ENCODE results near the gene L3MBTL4. TPM values are rescaled to one million over a fixed set of nuclear protein-coding genes. Genes with fewer than 3 reads are reported as not detected.

Gene L3MBTL4
- total RNA-seq, 4 donors from 2014 or later: 11.3 to 16.3 (median 11.8) TPM

- no peak for TF ChIP-seq POLR2A (IDR thresholded peaks at IDR 0.05)
- TF ChIP-seq, protein P1, sequence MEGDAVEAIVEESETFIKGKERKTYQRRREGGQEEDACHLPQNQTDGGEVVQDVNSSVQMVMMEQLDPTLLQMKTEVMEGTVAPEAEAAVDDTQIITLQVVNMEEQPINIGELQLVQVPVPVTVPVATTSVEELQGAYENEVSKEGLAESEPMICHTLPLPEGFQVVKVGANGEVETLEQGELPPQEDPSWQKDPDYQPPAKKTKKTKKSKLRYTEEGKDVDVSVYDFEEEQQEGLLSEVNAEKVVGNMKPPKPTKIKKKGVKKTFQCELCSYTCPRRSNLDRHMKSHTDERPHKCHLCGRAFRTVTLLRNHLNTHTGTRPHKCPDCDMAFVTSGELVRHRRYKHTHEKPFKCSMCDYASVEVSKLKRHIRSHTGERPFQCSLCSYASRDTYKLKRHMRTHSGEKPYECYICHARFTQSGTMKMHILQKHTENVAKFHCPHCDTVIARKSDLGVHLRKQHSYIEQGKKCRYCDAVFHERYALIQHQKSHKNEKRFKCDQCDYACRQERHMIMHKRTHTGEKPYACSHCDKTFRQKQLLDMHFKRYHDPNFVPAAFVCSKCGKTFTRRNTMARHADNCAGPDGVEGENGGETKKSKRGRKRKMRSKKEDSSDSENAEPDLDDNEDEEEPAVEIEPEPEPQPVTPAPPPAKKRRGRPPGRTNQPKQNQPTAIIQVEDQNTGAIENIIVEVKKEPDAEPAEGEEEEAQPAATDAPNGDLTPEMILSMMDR (IDR thresholded peaks at IDR 0.05): no peak
- WGBS, 2 donors: 23 to 26% methylated on average over 2 of the region's 2 CpGs
- DNase-seq (ENCODE audit: low spot score in 2 of 2): peak in 1 of 2 donors; percentile 21
- intact Hi-C loops (cut with DNase I; ENCODE audit: low total_unique reads): no loop called here
- H3K4me3 ChIP-seq (ENCODE audit: low read depth, poor library complexity, severe bottlenecking): no peak overlapping the region
Observed at GRCh38 chr18:6313415-6313814, 101.3 kb downstream of the L3MBTL4 start.

DNA sequence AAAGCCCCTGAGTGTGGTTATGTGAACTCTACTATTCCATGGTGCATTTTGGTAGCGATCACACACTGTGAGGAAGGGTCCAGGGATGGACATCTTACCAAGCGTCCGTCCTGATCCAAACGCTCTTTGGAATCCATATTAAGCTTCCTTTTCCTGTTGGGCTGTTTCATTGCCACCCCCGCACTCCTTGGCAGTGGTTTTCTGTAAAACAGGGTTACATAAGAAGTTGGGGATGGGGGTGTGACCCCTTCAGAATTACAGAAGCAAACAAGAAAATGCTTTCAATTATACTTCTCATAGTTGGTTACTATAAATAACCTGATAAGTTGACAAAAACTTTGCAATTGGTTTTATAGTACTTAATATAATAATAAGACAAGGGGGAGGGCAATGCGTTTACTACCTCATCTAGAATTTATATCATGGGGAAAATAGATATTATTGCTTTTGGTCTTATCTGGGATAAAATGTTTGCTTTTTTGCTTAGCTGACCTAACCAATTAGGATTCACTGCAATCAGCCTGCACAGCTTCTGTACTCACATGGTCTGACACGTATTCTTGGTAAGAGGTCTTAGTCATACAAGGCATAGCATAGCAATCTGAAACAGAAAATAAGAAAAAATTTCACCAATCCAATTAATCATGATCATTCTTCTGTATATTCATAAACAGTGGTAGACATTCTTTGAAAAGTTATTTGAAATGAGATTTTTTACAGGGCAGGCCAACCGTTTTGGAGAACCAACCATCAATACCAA, 103.1 kb downstream of the L3MBTL4 start:
- intact Hi-C loops (cut with DNase I; ENCODE audit: low total_unique reads): no loop called here
- no peak overlapping the region for H3K4me3 ChIP-seq (ENCODE audit: low read depth, poor library complexity, severe bottlenecking)
- no peak for DNase-seq (ENCODE audit: low spot score in 2 of 2)
- TF ChIP-seq, protein P1 (IDR thresholded peaks at IDR 0.05): no peak
- no peak for TF ChIP-seq POLR2A (IDR thresholded peaks at IDR 0.05)
- 92 to 95% methylated on average over 8 of the region's 8 CpGs for WGBS, 2 donors

DNA sequence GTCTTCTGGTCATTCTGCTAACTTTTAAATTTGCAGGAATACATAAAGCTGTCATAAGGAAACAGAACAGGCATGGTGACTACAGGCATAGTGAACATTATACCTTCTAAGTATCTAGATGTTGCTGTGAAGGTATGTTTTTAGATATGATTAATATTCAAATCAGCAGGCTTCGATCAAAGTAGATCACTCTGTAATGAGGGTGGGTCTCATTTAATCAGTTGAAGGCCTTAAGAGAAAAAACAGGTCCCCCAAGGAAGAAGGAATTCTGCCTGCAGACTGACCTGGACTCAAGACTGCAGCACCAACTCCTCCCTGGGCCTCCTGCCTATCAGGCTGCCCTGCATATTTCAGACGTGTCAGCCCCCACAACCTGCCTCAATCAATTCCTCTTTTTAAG, 104.0 kb downstream of the L3MBTL4 start:
- 89 to 92% methylated on average over 2 of the region's 2 CpGs for WGBS, 2 donors
- no peak overlapping the region for H3K4me3 ChIP-seq (ENCODE audit: low read depth, poor library complexity, severe bottlenecking)
- intact Hi-C loops (cut with DNase I; ENCODE audit: low total_unique reads): no loop called here
- TF ChIP-seq, protein P1 (IDR thresholded peaks at IDR 0.05): no peak
- TF ChIP-seq POLR2A (IDR thresholded peaks at IDR 0.05): no peak
- no peak for DNase-seq (ENCODE audit: low spot score in 2 of 2)

DNA sequence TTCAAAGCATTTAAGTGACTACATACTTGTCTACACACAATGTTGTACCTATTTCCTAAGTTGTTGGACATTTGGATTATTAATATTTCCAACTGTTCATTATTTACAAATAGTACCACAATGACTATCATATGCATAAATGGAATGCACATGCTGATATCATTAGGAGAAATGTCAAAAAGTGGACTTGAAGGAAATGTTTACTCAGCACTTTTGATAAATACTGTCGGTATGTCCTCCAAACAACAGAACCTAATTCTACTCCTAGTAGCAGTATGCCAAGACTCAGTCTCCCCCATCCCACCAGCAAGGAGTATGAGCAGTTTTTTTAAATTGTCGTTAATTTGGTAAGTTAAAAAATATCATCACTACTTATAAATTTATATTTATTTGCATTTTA, 116.8 kb downstream of the L3MBTL4 start:
- 80 to 83% methylated on average over 2 of the region's 2 CpGs for WGBS, 2 donors
- no peak for DNase-seq (ENCODE audit: low spot score in 2 of 2)
- no peak overlapping the region for H3K4me3 ChIP-seq (ENCODE audit: low read depth, poor library complexity, severe bottlenecking)
- no peak for TF ChIP-seq POLR2A (IDR thresholded peaks at IDR 0.05)
- TF ChIP-seq, protein P1 (IDR thresholded peaks at IDR 0.05): no peak
- intact Hi-C loops (cut with DNase I; ENCODE audit: low total_unique reads): no loop called here

- 45 to 52% methylated on average over 4 of the region's 4 CpGs for WGBS, 2 donors
- TF ChIP-seq, protein P1 (IDR thresholded peaks at IDR 0.05): no peak
- TF ChIP-seq POLR2A (IDR thresholded peaks at IDR 0.05): no peak
- no peak for DNase-seq (ENCODE audit: low spot score in 2 of 2)
- intact Hi-C loops (cut with DNase I; ENCODE audit: low total_unique reads): no loop called here
- H3K4me3 ChIP-seq (ENCODE audit: low read depth, poor library complexity, severe bottlenecking): no peak overlapping the region
Observed at GRCh38 chr18:6294148-6294784, 120.4 kb downstream of the L3MBTL4 start.
